ENCODE measurements around the gene C6orf58. TPM values are rescaled to one million over a fixed set of nuclear protein-coding genes. Genes with fewer than 3 reads are reported as not detected.
A peak's percentile ranks its signal among the peaks of the same experiment; 100 is the strongest.

C6orf58 gene
- total and polyA plus RNA-seq, 8 donors: 0.15 to 0.45 (median 0.23) TPM; not detected in 2

DNA sequence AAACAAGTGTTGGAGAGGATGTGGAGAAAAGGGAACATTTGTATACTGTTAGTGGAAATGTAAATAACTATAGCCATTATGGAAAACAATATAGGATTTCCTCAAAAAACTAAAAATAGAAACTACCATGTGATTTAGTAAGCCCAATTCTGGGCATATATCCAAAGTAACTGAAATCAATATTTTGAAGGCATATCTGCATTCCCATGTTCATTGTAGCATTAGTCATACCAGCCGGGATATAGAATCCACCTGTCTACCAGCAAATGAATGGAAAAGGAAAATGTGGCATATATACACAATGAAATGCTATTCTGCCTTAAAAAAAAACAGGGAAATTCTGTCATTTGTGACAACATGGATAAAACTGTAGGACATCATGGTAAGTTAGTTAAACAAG is 15.3 kb upstream of the C6orf58 start:
- H3K4me1 ChIP-seq: peaks cover 0 to 3% (median 0%) of the 10 kb centered on the region in 3 donors
- DNase-seq: no peak
- no peak overlapping the region for H3K4me3 ChIP-seq
- TF ChIP-seq, protein P1, sequence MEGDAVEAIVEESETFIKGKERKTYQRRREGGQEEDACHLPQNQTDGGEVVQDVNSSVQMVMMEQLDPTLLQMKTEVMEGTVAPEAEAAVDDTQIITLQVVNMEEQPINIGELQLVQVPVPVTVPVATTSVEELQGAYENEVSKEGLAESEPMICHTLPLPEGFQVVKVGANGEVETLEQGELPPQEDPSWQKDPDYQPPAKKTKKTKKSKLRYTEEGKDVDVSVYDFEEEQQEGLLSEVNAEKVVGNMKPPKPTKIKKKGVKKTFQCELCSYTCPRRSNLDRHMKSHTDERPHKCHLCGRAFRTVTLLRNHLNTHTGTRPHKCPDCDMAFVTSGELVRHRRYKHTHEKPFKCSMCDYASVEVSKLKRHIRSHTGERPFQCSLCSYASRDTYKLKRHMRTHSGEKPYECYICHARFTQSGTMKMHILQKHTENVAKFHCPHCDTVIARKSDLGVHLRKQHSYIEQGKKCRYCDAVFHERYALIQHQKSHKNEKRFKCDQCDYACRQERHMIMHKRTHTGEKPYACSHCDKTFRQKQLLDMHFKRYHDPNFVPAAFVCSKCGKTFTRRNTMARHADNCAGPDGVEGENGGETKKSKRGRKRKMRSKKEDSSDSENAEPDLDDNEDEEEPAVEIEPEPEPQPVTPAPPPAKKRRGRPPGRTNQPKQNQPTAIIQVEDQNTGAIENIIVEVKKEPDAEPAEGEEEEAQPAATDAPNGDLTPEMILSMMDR (IDR thresholded peaks at IDR 0.05): no peak
- WGBS, 2 donors: 5 to 15% methylated on average over 1 of the region's 1 CpG
- intact Hi-C loops (cut with DNase I): no loop called here
- H3K27me3 ChIP-seq: no peaks in the 10 kb centered on the region
- ATAC-seq: peak; percentile 73 to 83 (median 74)
- no peaks in the 10 kb centered on the region for H3K36me3 ChIP-seq
- H3K9me3 ChIP-seq: no peaks in the 10 kb centered on the region
- no peak overlapping the region for H3K27ac ChIP-seq
- FAIRE-seq: no peak

DNA sequence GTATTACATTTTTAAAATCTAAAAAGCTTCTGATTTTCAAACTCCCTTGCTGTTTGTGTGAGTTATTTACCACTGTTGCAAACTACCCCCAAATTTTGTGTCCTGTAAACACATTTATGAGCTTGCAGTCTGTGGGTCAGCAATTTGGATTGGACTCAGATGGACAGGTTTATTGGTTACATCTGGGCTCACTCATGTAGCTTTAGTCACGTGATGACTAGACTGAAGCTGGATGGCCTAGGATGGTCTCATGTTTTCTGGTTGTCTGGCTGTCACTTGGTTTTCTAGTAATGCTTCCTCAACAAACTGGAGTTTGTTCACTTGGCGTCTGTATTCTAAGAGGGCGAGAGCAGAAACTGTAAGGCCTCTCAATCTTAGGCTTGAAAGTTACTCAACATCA is 12.2 kb upstream of the C6orf58 start:
- no peak for ATAC-seq
- Histone ChIP-seq H3K27me3 (no peaks in the 10 kb centered on the region), H3K36me3 (no peaks in the 10 kb centered on the region), H3K4me3 (no peak overlapping the region), H3K4me1 (peaks cover 0 to 6% (median 0%) of the 10 kb centered on the region in 3 donors), H3K27ac (no peak overlapping the region), H3K9me3 (no peaks in the 10 kb centered on the region)
- TF ChIP-seq, protein P1 (IDR thresholded peaks at IDR 0.05): no peak
- DNase-seq: no peak
- no peak for FAIRE-seq
- intact Hi-C loops (cut with DNase I): no loop called here
- WGBS, 2 donors: 85 to 90% methylated on average over 3 of the region's 3 CpGs

DNA sequence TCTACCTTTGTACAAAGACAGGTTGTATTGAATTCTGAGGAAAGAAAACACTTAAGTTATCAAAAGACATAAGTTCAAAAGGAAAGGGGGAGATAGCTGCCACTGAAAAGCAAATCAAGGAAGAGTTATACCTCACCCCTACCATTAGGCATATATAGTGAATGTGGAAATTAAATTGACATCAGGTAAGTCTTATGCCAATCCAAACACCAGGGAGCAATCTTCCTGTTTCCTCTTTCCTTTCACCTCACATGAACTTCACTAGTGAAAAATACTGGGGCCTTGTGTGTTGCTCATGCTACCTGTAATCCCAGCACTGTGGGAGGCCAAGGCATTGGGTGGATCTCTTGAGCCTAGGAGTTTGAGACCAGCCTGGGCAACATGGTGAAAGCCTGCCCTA is 10.9 kb upstream of the C6orf58 start:
- Histone ChIP-seq H3K4me3 (no peak overlapping the region), H3K4me1 (peaks cover 0 to 6% (median 0%) of the 10 kb centered on the region in 3 donors), H3K36me3 (no peaks in the 10 kb centered on the region), H3K9me3 (no peaks in the 10 kb centered on the region), H3K27me3 (no peaks in the 10 kb centered on the region), H3K27ac (no peak overlapping the region)
- TF ChIP-seq, protein P1 (IDR thresholded peaks at IDR 0.05): no peak
- DNase-seq (no peak), ATAC-seq (peak; percentile 40 to 76 (median 58)), FAIRE-seq (no peak)
- intact Hi-C loops (cut with DNase I): no loop called here

DNA sequence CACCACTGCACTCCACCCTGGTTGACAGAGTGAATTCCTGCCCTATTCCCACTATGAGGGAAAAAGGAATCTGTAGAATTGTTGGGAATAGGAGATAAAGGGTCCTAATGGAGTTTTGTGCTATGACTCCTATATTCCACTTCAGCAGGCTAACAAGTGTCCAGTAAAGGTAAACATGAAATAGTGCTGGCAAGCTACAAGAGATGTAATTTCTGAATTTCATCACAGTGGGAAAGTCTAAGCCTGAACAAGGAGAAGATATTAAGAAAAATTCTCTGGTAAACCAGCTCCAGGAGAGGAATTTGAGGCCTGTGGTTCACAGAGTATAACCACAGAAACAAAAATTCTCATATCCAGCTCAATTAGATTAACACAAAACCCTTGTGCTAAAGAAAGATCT is 10.3 kb upstream of the C6orf58 start:
- ATAC-seq: no peak
- no peak for FAIRE-seq
- no peak overlapping the region for H3K4me3 ChIP-seq
- H3K36me3 ChIP-seq: no peaks in the 10 kb centered on the region
- DNase-seq: no peak
- TF ChIP-seq, protein P1 (IDR thresholded peaks at IDR 0.05): no peak
- intact Hi-C loops (cut with DNase I): no loop called here
- no peaks in the 10 kb centered on the region for H3K27me3 ChIP-seq
- no peak overlapping the region for H3K27ac ChIP-seq
- peaks cover 0 to 6% (median 0%) of the 10 kb centered on the region in 3 donors for H3K4me1 ChIP-seq
- H3K9me3 ChIP-seq: no peaks in the 10 kb centered on the region

DNA sequence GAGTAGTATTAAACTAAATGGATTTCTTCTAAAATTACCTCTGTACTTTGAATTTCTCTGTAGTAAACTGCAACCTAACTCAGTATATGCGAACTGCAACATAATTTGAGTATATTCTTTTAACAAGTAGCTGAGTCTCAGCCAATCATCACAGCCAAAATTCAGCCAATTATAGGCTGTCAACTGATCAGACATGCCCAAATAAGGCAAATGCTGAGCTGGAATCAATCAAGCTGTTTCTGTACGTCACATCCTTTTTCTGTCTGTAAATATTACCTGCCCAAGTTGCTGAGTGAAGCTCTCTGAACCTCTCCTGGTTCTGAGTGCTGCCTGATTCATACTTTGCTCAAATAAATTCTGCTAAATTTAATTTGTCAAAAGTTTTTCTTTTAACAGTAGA is 9.5 kb upstream of the C6orf58 start:
- intact Hi-C loops (cut with DNase I): no loop called here
- TF ChIP-seq, protein P1 (IDR thresholded peaks at IDR 0.05): no peak
- no peaks in the 10 kb centered on the region for H3K27me3 ChIP-seq
- FAIRE-seq (no peak), ATAC-seq (no peak), DNase-seq (no peak)
- WGBS, 2 donors: 56 to 64% methylated on average over 2 of the region's 2 CpGs
- no peak overlapping the region for H3K4me3 ChIP-seq
- no peaks in the 10 kb centered on the region for H3K36me3 ChIP-seq
- H3K9me3 ChIP-seq: no peaks in the 10 kb centered on the region
- H3K27ac ChIP-seq: no peak overlapping the region
- peaks cover 0 to 6% (median 0%) of the 10 kb centered on the region in 3 donors for H3K4me1 ChIP-seq
